CD4-positive, CD25-positive, alpha-beta regulatory T cell (primary cell): ENCODE results near the gene MTSS2. TPM values are rescaled to one million over a fixed set of nuclear protein-coding genes. Genes with fewer than 3 reads are reported as not detected.
A peak's percentile ranks its signal among the peaks of the same experiment; 100 is the strongest.

Experiments
- ATAC-seq, 2 donors: fragments of 150-1000 bp; cut with Tn5 transposase; one replicate each; pipeline ENCODE4 v1.10.0; 2021; ENCODE audit warnings: low read depth in 2 of 2, moderate number of reproducible peaks in 2 of 2, moderate library complexity in 1 of 2
- DNase-seq, 3 donors: peaks; one replicate each; pipeline versions ENCODE4 v3.0.0 to v3.0.0-alpha.2; 2012 to 2022; ENCODE audit warnings: mixed read lengths in 1 of 3
- H3K27ac ChIP-seq: one replicate; pipeline ENCODE4 v1.7.0; 2013; ENCODE audit warnings: mild to moderate bottlenecking, low read length; ENCODE audit not compliant: insufficient read depth, poor library complexity, severe bottlenecking
- H3K27me3 ChIP-seq: one replicate; pipeline ENCODE4 v1.7.0; 2013; ENCODE audit warnings: low read length; ENCODE audit not compliant: control insufficient read depth, insufficient read depth
- H3K36me3 ChIP-seq: one replicate; pipeline ENCODE4 v1.7.0; 2013; ENCODE audit warnings: mild to moderate bottlenecking, low read length, moderate library complexity; ENCODE audit not compliant: control insufficient read depth, insufficient read depth
- H3K4me1 ChIP-seq: 2 replicates; pipeline ENCODE4 v1.7.0; 2013; ENCODE audit warnings: mild to moderate bottlenecking, low read length; ENCODE audit not compliant: insufficient read depth, control insufficient read depth, poor library complexity, severe bottlenecking
- H3K4me3 ChIP-seq: one replicate; pipeline ENCODE4 v1.7.0; 2013; ENCODE audit warnings: low read depth, mild to moderate bottlenecking, low read length, moderate library complexity
- H3K9me3 ChIP-seq, 2 experiments: 1 replicate in 1 of 2; 2 replicates in 1 of 2; pipeline ENCODE4 v1.7.0; 2013; ENCODE audit warnings: low read length in 2 of 2, mild to moderate bottlenecking in 1 of 2, moderate library complexity in 1 of 2; ENCODE audit not compliant: control insufficient read depth in 2 of 2
- H3K27ac Mint-ChIP-seq, 3 donors: one replicate each; pipeline ENCODE4 v1.8.0; 2020 to 2022; ENCODE audit warnings: mild to moderate bottlenecking in 3 of 3, mixed read lengths in 3 of 3, moderate library complexity in 2 of 3
- H3K27me3 Mint-ChIP-seq: one replicate; pipeline ENCODE4 v1.8.0; 2022; ENCODE audit warnings: mild to moderate bottlenecking, mixed read lengths
- H3K36me3 Mint-ChIP-seq: one replicate; pipeline ENCODE4 v1.8.0; 2020; ENCODE audit warnings: mixed read lengths
- H3K4me1 Mint-ChIP-seq, 4 donors: one replicate each; pipeline ENCODE4 v1.8.0; 2020 to 2022; ENCODE audit warnings: mixed read lengths in 4 of 4, mild to moderate bottlenecking in 1 of 4
- H3K4me3 Mint-ChIP-seq, 4 donors: one replicate each; pipeline ENCODE4 v1.8.0; 2020 to 2022; ENCODE audit warnings: mild to moderate bottlenecking in 4 of 4, mixed read lengths in 4 of 4, moderate library complexity in 3 of 4
- H3K9me3 Mint-ChIP-seq, 7 donors: one replicate each; pipeline ENCODE4 v1.8.0; 2020 to 2022; ENCODE audit warnings: mixed read lengths in 7 of 7, mild to moderate bottlenecking in 3 of 7, moderate library complexity in 2 of 7
- polyA plus RNA-seq, 4 donors: library from polyadenylated mRNA; unstranded; fragments of 300-500 nt; fragmentation: Illumina TruSeq; gene quantifications; one replicate each; pipeline ENCODE4 v1.2.3, GENCODE V29; 2021
- total RNA-seq: library from RNA; stranded (reverse); gene quantifications from one replicate; pipeline ENCODE4 v1.2.3, GENCODE V29; 2022

The MTSS2 gene
- total RNA-seq (2.9 TPM), polyA plus RNA-seq (not detected)

GRCh38 chr16:70685938-70686375 lies at the start of gene MTSS2:
Gene MTSS2 (minus strand): TSS chr16:70686053. CDS start chr16:70685791, 262 bp downstream.
- Histone ChIP-seq H3K27me3 (no peaks in the 10 kb centered on the region), H3K36me3 (no peaks in the 10 kb centered on the region), H3K4me3 (no peak within 1 kb of the TSS), H3K27ac (no peak within 1 kb of the TSS), H3K4me1 (peaks cover 12% of the 10 kb centered on the region), H3K9me3 (no peaks in the 10 kb centered on the region)
- DNase-seq (no peak), ATAC-seq (peak in 1 of 2 donors; percentile 4)
- peaks cover 30% of the 10 kb centered on the region for H3K27me3 Mint-ChIP-seq
- H3K27ac Mint-ChIP-seq, result no peak within 1 kb of the TSS
- H3K36me3 Mint-ChIP-seq, result no peaks in the 10 kb centered on the region
- H3K4me3 Mint-ChIP-seq, result peak within 1 kb of the TSS in 3 of 4 donors; percentile 46 to 85 (median 68)
- no peaks in the 10 kb centered on the region for H3K9me3 Mint-ChIP-seq
- H3K4me1 Mint-ChIP-seq, result peaks cover 0 to 8% (median 1%) of the 10 kb centered on the region in 4 donors

GRCh38 chr16:70735141-70735979 lies 49.5 kb upstream of the MTSS2 start:
- H3K27ac ChIP-seq, result no peak overlapping the region
- no peaks in the 10 kb centered on the region for H3K27me3 ChIP-seq
- H3K4me1 Mint-ChIP-seq, result peaks cover 6 to 44% (median 19%) of the 10 kb centered on the region in 4 donors
- no peaks in the 10 kb centered on the region for H3K9me3 ChIP-seq
- H3K4me3 ChIP-seq, result no peak overlapping the region
- peak overlapping the region in 1 of 4 donors; percentile 39 for H3K4me3 Mint-ChIP-seq
- H3K27me3 Mint-ChIP-seq, result no peaks in the 10 kb centered on the region
- H3K36me3 ChIP-seq, result peaks cover 13% of the 10 kb centered on the region
- ATAC-seq (no peak), DNase-seq (no peak)
- peak overlapping the region in 2 of 3 donors; percentile 89 to 98 for H3K27ac Mint-ChIP-seq
- no peaks in the 10 kb centered on the region for H3K9me3 Mint-ChIP-seq
- H3K36me3 Mint-ChIP-seq, result peaks cover 20% of the 10 kb centered on the region
- H3K4me1 ChIP-seq, result peaks cover 26% of the 10 kb centered on the region

GRCh38 chr16:70734522-70735095 lies 48.8 kb upstream of the MTSS2 start:
- no peaks in the 10 kb centered on the region for H3K27me3 Mint-ChIP-seq
- no peaks in the 10 kb centered on the region for H3K9me3 Mint-ChIP-seq
- H3K4me3 Mint-ChIP-seq, result peak overlapping the region in 1 of 4 donors; percentile 39
- H3K36me3 Mint-ChIP-seq, result peaks cover 27% of the 10 kb centered on the region
- H3K4me3 ChIP-seq, result no peak overlapping the region
- H3K4me1 Mint-ChIP-seq, result peaks cover 6 to 41% (median 23%) of the 10 kb centered on the region in 4 donors
- H3K36me3 ChIP-seq, result peaks cover 17% of the 10 kb centered on the region
- ATAC-seq (no peak), DNase-seq (no peak)
- no peaks in the 10 kb centered on the region for H3K27me3 ChIP-seq
- H3K27ac ChIP-seq, result no peak overlapping the region
- peaks cover 26% of the 10 kb centered on the region for H3K4me1 ChIP-seq
- H3K27ac Mint-ChIP-seq, result peak overlapping the region in 2 of 3 donors; percentile 72 to 89
- H3K9me3 ChIP-seq, result no peaks in the 10 kb centered on the region

- H3K9me3 Mint-ChIP-seq, result no peaks in the 10 kb centered on the region
- DNase-seq (no peak), ATAC-seq (no peak)
- Histone ChIP-seq H3K27me3 (no peaks in the 10 kb centered on the region), H3K36me3 (peaks cover 34% of the 10 kb centered on the region), H3K9me3 (no peaks in the 10 kb centered on the region), H3K4me3 (no peak overlapping the region), H3K27ac (no peak overlapping the region), H3K4me1 (no peaks in the 10 kb centered on the region)
- no peak overlapping the region for H3K4me3 Mint-ChIP-seq
- peaks cover 27% of the 10 kb centered on the region for H3K36me3 Mint-ChIP-seq
- no peaks in the 10 kb centered on the region for H3K27me3 Mint-ChIP-seq
- peak overlapping the region in 2 of 3 donors; percentile 24 to 74 for H3K27ac Mint-ChIP-seq
- H3K4me1 Mint-ChIP-seq, result peaks cover 0 to 11% (median 7%) of the 10 kb centered on the region in 4 donors
Observed at GRCh38 chr16:70730944-70731343, 45.1 kb upstream of the MTSS2 start.

- H3K36me3 ChIP-seq, result peaks cover 34% of the 10 kb centered on the region
- Mint-ChIP-seq H3K4me1 (peaks cover 0 to 11% (median 5%) of the 10 kb centered on the region in 4 donors), H3K36me3 (peaks cover 27% of the 10 kb centered on the region), H3K27ac (peak overlapping the region in 2 of 3 donors; percentile 24 to 85), H3K27me3 (no peaks in the 10 kb centered on the region), H3K4me3 (no peak overlapping the region), H3K9me3 (no peaks in the 10 kb centered on the region)
- no peak for ATAC-seq
- H3K27me3 ChIP-seq, result no peaks in the 10 kb centered on the region
- H3K27ac ChIP-seq, result no peak overlapping the region
- DNase-seq, result no peak
- H3K4me3 ChIP-seq, result no peak overlapping the region
- H3K4me1 ChIP-seq, result no peaks in the 10 kb centered on the region
- H3K9me3 ChIP-seq, result no peaks in the 10 kb centered on the region
Observed at GRCh38 chr16:70730031-70730430, 44.2 kb upstream of the MTSS2 start.

GRCh38 chr16:70729292-70729691 lies 43.4 kb upstream of the MTSS2 start:
- H3K27me3 ChIP-seq, result no peaks in the 10 kb centered on the region
- H3K36me3 Mint-ChIP-seq, result peaks cover 27% of the 10 kb centered on the region
- no peak overlapping the region for H3K27ac ChIP-seq
- DNase-seq, result no peak
- no peaks in the 10 kb centered on the region for H3K9me3 ChIP-seq
- no peaks in the 10 kb centered on the region for H3K27me3 Mint-ChIP-seq
- no peaks in the 10 kb centered on the region for H3K9me3 Mint-ChIP-seq
- H3K4me1 Mint-ChIP-seq, result peaks cover 0 to 11% (median under 1%) of the 10 kb centered on the region in 4 donors
- H3K4me1 ChIP-seq, result no peaks in the 10 kb centered on the region
- H3K36me3 ChIP-seq, result peaks cover 34% of the 10 kb centered on the region
- H3K4me3 Mint-ChIP-seq, result no peak overlapping the region
- ATAC-seq, result no peak
- H3K27ac Mint-ChIP-seq, result peak overlapping the region in 1 of 3 donors; percentile 6
- H3K4me3 ChIP-seq, result no peak overlapping the region

GRCh38 chr16:70728150-70728549 lies 42.3 kb upstream of the MTSS2 start:
- Mint-ChIP-seq H3K27me3 (no peaks in the 10 kb centered on the region), H3K36me3 (peaks cover 31% of the 10 kb centered on the region), H3K9me3 (no peaks in the 10 kb centered on the region), H3K4me3 (no peak overlapping the region), H3K27ac (no peak overlapping the region), H3K4me1 (peaks cover 0 to 11% (median 0%) of the 10 kb centered on the region in 4 donors)
- Histone ChIP-seq H3K27me3 (no peaks in the 10 kb centered on the region), H3K4me3 (no peak overlapping the region), H3K9me3 (no peaks in the 10 kb centered on the region), H3K27ac (no peak overlapping the region), H3K4me1 (no peaks in the 10 kb centered on the region), H3K36me3 (peaks cover 34% of the 10 kb centered on the region)
- ATAC-seq, result no peak
- DNase-seq, result no peak
